ENCODE results near the gene TEKT1. TPM values are rescaled to one million over a fixed set of nuclear protein-coding genes. Genes with fewer than 3 reads are reported as not detected.

The TEKT1 gene
- total RNA-seq, 4 donors from 2014 or later: not detected

GRCh38 chr17:6811510-6811909 is 20.0 kb downstream of the TEKT1 start:
- DNase-seq (ENCODE audit: low spot score): no peak
- no peak for ATAC-seq (ENCODE audit: low FRiP score)
- TF ChIP-seq CTCF (IDR thresholded peaks at IDR 0.05): no peak

- ATAC-seq (ENCODE audit: low FRiP score) (no peak), DNase-seq (ENCODE audit: low spot score) (no peak)
- no peak for TF ChIP-seq CTCF (IDR thresholded peaks at IDR 0.05)
Measured at GRCh38 chr17:6800422-6801027, 31.0 kb downstream of the TEKT1 start.

GRCh38 chr17:6799738-6800137 is 31.8 kb downstream of the TEKT1 start:
- no peak for DNase-seq (ENCODE audit: low spot score)
- no peak for ATAC-seq (ENCODE audit: low FRiP score)
- TF ChIP-seq CTCF (IDR thresholded peaks at IDR 0.05): no peak

- no peak for TF ChIP-seq CTCF (IDR thresholded peaks at IDR 0.05)
- ATAC-seq (ENCODE audit: low FRiP score): no peak
- DNase-seq (ENCODE audit: low spot score): no peak
Measured at GRCh38 chr17:6797718-6798351, 33.7 kb downstream of the TEKT1 start.

GRCh38 chr17:6796887-6797490 is 34.5 kb downstream of the TEKT1 start:
- DNase-seq (ENCODE audit: low spot score): no peak
- no peak for ATAC-seq (ENCODE audit: low FRiP score)
- no peak for TF ChIP-seq CTCF (IDR thresholded peaks at IDR 0.05)

- ATAC-seq (ENCODE audit: low FRiP score): no peak
- DNase-seq (ENCODE audit: low spot score): no peak
- TF ChIP-seq CTCF (IDR thresholded peaks at IDR 0.05): no peak
Measured at GRCh38 chr17:6796017-6796886, 35.3 kb downstream of the TEKT1 start.
